Adipose tissue (tissue), 3 donors: ENCODE data around the gene OPCML. TPM values are rescaled to one million over a fixed set of nuclear protein-coding genes. Genes with fewer than 3 reads are reported as not detected.

ENCODE experiments used
- H3K27ac ChIP-seq: one replicate; pipeline ENCODE4 v1.5.1; 2013; ENCODE audit warnings: low read depth, low read length
- WGBS, 3 donors: extraction: QIAGEN DNeasy Blood & Tissue Kit; methylation state at CpG; one replicate each; pipeline ENCODE4 v1.1.7; 2013; 5-methylcytosine and 5-hydroxymethylcytosine counted together
- polyA plus RNA-seq, 3 donors: library from polyadenylated mRNA; stranded (reverse); fragments of 200-250 nt; gene quantifications; one replicate each; pipeline ENCODE4 v1.2.3, GENCODE V29; 2013
- donor health status: healthy with polysubstance abuse.
- donor health status: Bipolar disorder and iron deficiency.
- donor health status: healthy.

The OPCML gene
- polyA plus RNA-seq, 3 donors: 0.01 to 0.04 TPM; not detected in 1

DNA sequence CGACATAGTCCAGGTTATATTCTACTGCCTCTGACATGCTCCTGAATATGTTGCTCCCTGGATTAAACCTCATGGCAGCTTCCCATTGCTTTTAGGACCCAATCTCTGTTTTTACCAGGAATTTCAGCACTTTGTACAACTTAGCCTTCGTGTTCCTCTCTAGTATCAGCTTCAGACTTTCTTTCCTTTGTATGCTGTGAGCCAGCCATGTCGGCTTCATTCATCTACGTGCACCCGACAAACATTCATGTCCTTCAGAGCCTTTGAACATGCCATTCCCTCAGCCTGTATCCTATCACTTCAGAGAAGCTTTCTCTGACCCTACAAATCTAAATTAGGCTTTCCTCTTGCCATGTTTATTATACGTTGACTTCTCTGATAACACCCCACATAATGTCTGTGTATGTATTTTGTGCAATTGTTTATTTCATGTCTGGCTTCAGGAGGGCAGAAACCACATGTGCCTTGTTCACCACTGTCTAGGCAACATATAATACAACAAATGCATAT, 743.4 kb downstream of the OPCML start:
- 66 to 75% (median 70%) methylated on average over 6 of the region's 6 CpGs for WGBS, 3 donors
- no peak overlapping the region for H3K27ac ChIP-seq

DNA sequence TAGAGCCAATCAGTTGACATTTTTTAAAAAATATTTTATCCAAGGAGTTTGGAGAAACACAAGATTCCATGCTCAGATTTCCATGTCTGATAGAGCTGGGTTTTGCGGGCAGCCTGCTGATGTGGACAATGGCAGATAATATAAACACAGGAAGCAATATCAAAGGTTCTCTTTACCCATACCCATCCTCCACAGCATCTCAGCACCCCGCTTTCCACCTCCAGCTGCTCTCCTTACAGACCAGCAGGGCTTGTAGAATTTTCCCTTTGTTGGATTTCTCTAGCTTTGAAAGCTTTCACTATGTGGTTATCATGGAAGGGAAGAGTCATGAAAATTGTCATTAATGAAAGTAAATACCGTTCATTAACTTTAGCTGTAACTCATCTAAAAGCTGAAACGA, 746.4 kb downstream of the OPCML start:
- no peak overlapping the region for H3K27ac ChIP-seq
- 41 to 47% (median 41%) methylated on average over 4 of the region's 4 CpGs for WGBS, 3 donors

- H3K27ac ChIP-seq: no peak overlapping the region
- 75 to 88% (median 87%) methylated on average over 5 of the region's 5 CpGs for WGBS, 3 donors
Measured at GRCh38 chr11:132784441-132784840, 747.9 kb downstream of the OPCML start.

DNA sequence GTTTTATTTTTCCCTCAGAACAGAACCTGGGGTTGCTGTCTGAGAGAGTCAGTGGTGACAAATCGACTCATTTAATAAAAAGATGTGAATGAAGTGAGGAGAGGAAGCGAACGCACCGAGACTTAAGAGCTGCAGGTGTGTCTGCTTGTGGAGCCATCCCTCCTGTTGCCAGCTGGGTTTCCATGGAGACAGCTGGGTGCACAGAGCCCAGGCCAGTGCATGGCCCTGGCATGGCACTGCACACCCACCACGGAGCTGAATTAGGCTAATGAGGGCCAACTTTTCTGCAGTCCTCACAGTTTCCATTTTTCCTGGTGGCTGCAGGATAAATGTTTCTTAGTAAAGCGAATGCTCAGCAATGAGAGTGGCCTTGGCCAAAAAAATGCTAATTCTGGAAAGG, 750.2 kb downstream of the OPCML start:
- no peak overlapping the region for H3K27ac ChIP-seq
- 70 to 81% (median 77%) methylated on average over 6 of the region's 6 CpGs for WGBS, 3 donors

DNA sequence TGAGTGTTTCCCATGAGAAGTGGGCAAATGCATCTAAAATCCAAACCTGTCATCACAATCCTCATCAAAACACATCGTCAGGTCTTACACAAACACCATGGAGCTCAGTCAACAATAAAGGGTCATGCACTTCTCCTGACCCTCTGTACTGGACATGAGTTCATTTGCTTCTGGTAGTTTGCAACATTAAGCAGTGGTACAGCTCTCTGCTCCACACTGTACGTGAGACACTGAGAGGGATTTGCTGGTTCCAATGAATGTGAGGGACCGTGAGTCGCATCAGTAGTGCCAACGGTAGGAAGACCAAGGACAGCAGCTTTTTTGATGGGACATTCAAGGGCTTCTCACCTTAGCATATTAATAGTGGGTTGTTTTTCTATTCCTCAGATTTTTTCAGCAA, 752.3 kb downstream of the OPCML start:
- H3K27ac ChIP-seq: no peak overlapping the region
- WGBS, 3 donors: 69 to 82% (median 75%) methylated on average over 5 of the region's 5 CpGs

DNA sequence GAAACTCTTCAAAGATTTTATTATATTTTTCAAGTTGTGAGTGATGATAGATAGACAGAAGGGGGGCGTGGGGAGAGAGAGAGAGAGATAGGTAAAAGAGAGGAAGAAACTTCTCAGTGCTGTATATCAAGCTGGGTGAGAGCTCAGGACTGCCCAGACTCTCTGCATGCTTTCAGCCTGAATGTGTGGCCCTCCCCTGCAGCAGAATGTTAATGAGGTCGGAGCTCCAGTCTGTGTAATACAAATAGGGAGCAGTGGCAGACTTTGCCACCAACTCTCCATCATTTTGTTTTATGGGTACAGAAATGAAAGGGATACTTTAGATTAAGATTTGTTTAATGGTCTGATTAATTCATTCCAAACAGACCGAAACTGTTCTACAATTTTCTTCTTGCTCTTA, 752.8 kb downstream of the OPCML start:
- H3K27ac ChIP-seq: no peak overlapping the region
- WGBS, 3 donors: 62 to 75% (median 68%) methylated on average over 2 of the region's 3 CpGs

DNA sequence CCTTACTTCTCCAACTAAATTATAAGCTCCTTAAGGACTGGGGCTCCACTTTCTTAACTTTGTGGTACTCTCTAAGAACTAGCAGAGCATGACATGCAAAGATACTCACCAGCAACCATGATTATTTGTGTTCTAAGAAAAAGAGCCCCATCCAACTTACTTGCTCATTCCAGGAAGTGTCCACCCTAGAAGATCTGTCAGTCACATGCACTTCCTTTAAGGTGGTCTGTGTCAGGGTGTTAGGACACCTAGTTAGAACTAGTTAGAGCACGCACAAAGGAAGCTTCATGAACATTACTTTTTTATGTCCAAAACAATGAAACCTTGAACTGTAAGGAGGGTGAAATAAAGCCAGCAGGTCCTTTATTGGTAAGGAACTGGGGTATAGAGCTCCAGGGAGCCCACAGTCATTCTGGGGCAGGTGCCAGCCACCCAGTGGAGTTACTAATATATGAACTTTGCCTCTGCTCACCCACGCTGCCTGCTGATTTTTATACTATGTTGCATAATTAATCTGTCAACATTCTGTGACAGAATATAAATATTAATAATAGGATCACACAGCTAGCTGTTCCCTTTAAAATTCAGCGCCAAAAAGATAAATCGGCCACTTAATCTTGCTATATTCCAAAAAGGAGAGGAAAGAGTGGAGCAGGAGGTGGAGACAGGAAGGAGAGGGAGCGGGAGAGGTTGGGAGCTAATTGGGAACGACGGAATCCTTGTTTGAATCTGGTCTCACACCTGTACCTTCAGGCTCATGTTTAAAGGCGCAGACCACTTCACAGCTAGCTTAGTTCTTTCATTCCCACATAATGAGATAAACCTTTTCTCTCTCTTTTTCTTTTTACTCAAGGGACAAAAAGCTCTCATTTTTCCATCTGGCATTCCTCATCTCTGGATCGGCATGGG, 755.0 kb downstream of the OPCML start:
- H3K27ac ChIP-seq: no peak overlapping the region
- 46 to 63% (median 54%) methylated on average over 9 of the region's 9 CpGs for WGBS, 3 donors

DNA sequence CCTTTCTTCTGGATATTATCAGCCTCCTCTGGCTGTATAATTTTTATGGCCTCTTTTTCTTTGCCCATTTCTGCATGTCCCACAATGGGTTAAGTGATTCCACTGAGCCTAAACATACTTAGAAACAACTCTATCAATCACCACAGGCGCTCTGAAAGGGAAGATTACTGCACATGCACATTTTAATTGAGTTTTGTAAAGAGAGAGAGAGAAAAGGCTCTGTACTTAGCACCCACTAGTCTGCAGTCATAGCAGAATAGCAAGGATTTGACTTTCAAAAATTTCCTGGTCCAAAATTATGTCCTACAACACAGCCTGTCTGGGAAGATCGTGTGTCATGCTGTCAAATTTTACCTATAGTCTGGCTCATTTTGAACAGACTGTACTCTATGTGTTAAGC, 758.5 kb downstream of the OPCML start:
- 22 to 55% (median 49%) methylated on average over 2 of the region's 2 CpGs for WGBS, 3 donors
- H3K27ac ChIP-seq: no peak overlapping the region

DNA sequence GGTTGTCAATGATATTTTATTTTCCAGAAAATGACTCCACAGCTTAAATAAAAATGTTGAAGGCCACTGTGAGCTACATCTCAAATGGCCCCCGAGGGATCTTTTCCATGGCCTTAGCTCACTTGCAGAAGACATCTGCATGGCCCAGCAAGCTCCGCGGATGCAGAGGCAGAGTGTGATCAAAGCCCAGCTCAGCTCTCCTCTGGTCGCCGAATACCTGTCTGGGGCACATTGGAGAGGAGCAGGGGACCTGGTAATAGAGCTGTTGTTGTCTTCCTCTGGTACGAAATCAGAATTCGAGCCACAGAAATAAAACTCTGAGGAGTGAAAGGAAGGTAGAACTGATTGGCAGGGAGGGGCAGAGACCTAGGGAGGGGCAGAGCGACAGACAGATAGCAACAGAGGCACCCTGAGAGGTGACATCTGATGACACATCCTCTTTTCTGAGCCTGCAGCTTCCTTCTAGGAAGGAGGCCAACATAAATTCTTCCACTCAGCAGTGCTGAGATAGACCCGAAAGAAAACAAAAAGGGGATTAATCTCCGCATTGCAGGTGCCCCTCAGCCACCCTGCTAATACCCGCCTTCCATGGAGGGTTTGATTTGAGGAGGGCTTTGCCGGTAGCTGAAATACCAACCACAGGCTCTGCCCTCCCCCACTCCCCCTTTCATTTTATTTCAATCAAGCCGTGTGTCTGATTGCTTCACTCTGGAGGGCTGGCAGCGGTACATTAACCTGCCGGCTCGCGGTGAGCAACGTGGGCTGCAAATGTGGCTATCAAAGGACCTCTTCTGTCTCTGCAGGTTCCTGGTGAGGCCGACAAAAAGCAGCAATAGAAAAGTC, 759.4 kb downstream of the OPCML start:
- WGBS, 3 donors: 54 to 64% (median 60%) methylated on average over 19 of the region's 19 CpGs
- no peak overlapping the region for H3K27ac ChIP-seq

DNA sequence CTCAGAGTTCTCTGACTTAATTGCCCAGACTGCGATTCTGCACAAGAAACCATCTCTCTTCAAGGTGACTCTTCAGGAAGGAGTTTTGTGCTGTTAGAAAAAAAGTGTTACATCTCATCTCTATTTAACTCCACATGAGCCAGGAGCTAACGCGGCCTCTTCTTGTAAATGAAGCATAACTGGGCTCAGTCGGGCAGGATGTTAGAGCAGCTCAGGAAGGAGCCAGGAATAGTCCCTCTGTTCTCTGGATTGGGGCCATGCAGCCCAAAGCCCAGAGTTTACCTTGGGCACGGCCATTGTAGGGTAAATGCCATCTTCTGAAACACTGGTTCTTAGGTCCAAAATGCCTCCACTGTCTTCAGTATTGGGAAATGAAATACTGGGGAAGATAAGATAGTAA, 760.6 kb downstream of the OPCML start:
- H3K27ac ChIP-seq: no peak overlapping the region
- WGBS, 3 donors: 53 to 68% (median 63%) methylated on average over 5 of the region's 5 CpGs

DNA sequence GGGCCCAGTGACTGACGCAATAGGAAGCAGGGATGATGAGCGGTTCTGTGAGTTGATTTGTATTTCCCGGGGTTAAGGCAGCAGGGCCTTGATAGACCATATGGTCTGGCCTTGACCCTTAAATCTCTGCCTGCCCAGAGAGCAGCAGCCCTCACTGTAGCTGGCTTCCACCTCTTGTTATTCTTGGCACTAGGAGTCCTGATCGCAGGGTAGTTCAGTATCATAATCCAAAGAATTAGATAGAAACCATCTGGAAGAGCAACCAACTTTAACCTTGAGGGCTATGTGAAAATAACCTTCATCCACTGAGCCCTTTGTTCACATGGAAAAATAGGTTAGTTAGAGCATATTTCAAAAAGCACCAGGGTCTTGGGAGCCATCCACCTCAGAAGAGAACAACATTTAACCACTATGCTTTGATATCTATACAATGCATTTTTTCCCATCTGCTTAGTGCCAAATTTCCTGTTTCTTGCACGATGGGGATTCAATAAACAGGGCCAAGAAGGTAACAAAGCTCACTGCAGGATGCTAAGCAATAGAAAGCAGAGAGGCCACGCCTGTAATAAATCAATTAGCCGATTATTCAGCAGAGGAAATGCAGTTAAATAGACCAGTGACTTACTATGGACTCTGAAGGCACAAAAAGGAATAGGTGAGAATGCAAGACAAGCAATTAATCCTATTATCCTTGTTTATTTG, 761.3 kb downstream of the OPCML start:
- 34 to 45% (median 43%) methylated on average over 7 of the region's 7 CpGs for WGBS, 3 donors
- H3K27ac ChIP-seq: no peak overlapping the region

- WGBS, 3 donors: 85 to 91% (median 91%) methylated on average over 5 of the region's 5 CpGs
- H3K27ac ChIP-seq: no peak overlapping the region
Measured at GRCh38 chr11:132763503-132763902, 768.8 kb downstream of the OPCML start.

GRCh38 chr11:132755934-132756333, 776.4 kb downstream of the OPCML start:
- no peak overlapping the region for H3K27ac ChIP-seq
- 75 to 88% (median 87%) methylated on average over 5 of the region's 5 CpGs for WGBS, 3 donors

DNA sequence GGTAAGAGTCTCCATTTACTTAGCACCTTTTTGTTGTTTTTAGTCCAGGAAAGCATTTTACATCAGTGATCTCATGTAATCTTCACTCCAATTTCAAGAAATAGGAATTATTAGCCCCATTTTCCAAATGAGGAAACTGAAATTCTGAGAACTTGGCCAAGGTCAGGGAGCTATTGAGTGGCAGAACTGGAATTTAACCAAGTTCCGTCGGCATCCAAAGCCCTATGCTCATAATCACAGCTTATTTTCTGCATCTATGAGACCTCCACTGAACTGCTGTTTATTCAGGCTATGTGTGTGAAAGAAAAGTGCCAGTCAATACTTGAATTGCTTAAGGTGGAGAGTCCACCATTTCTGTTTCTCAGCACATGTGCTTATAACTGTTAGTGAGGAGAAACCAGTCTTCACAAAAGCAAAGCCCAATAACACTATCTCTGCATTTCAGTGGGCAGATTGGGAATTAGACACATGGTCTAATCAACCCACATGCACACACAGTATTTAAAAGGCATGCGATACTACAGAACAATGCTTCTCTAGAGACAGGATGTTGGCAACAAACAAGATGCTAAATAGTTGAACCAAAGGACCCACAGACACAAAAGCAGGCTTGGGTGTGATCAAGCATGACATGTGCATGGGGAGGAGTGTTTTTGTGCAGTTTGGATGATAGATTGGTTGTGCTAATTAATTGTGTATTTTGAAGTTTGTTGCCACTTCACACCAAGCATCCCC, 780.6 kb downstream of the OPCML start:
- no peak overlapping the region for H3K27ac ChIP-seq
- 43 to 74% (median 73%) methylated on average over 3 of the region's 3 CpGs for WGBS, 3 donors

DNA sequence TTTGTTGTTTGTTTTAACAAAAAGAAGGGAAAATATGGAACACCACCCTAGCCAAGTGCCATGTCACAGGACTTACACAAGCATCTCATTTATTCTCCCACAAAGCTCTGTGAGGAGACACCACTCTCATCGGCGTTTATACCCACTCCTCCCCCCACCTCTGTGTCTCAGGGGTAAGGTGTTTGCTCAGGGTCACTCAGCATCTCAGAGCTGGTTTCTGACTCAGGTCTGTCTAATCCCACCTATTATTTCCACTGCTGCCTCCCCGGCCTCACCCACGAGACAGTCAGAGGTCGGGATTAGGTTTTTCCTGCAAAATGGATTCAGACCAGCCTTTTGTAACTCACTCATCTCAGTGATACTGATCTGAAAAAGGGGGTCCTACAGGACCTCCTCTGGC, 786.0 kb downstream of the OPCML start:
- WGBS, 3 donors: 51 to 90% (median 72%) methylated on average over 5 of the region's 5 CpGs
- H3K27ac ChIP-seq: no peak overlapping the region

DNA sequence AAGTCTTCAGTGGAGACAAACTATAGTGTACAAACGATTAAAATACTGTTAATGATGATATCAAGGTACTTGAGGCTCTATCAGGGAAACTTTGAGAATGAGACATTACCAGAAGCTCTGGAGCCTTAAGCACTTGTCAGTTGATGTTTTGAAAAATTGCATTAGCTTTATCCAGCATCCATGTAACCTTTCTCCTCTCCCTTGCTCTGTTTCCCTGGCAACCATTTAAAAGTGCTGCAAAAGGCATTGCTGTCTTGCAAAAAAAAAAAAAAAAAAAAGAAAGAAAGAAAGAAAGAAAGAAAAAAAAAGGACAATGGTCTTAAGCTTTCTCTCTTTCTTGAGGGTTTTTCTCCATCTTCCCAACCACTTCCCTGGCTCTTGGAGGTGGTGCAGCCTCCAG, 787.0 kb downstream of the OPCML start:
- WGBS, 3 donors: 56 to 70% (median 69%) methylated on average over 1 of the region's 1 CpG

GRCh38 chr11:132744771-132745170, 787.5 kb downstream of the OPCML start:
- WGBS, 3 donors: 70 to 74% (median 72%) methylated on average over 8 of the region's 8 CpGs
- no peak overlapping the region for H3K27ac ChIP-seq

More for the DNA sequence above, 787.0 kb downstream of the OPCML start:
- no peak overlapping the region for H3K27ac ChIP-seq

DNA sequence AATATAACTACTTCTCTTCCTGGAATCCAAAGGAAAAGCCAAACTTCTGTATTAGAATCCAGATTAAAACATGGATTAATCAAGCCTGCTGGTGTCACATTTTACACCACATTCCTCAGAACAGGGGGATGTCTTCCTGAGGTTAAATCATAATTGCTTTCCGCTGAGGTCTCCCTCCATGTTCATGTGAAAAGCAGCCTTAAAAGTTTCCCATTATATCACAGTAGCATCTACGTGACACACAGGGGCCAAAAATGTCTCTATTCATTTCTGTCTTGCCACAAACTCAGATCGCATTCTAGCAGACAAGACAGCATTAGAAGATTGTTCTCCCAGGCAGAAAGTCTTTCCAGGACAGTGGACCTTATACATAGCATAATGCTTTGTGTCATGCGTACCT, 788.7 kb downstream of the OPCML start:
- 86 to 90% (median 90%) methylated on average over 4 of the region's 4 CpGs for WGBS, 3 donors
- H3K27ac ChIP-seq: no peak overlapping the region
